Peyer's patch (tissue), 4 donors: ENCODE data around the gene CNTNAP4.

ENCODE experiments used
- CTCF ChIP-seq, 6 experiments: fragments of 450-650 bp in 4 of 6; fragments of 200-600 bp in 2 of 6; sonication (generic) in 1 of 6; IDR thresholded peaks; one replicate each; pipeline ENCODE4 v1.5.1; 2017 to 2019; ENCODE audit warnings: antibody characterized with exemption in 6 of 6, mild to moderate bottlenecking in 3 of 6, moderate library complexity in 1 of 6
- POLR2A ChIP-seq, 2 donors: fragments of 450-650 bp; IDR thresholded peaks; one replicate each; pipeline ENCODE4 v1.5.1; 2017; ENCODE audit warnings: antibody characterized with exemption in 2 of 2, mild to moderate bottlenecking in 2 of 2, moderate library complexity in 2 of 2

- no peak for TF ChIP-seq CTCF (IDR thresholded peaks at IDR 0.05)
- TF ChIP-seq POLR2A (IDR thresholded peaks at IDR 0.05), result no peak
These were observed 61.3 kb downstream of the CNTNAP4 start for GRCh38 chr16:76338472-76338871.
